Mononuclear cell (primary cell): Measurements from ENCODE around the gene THBS2. TPM values are rescaled to one million over a fixed set of nuclear protein-coding genes. Genes with fewer than 3 reads are reported as not detected.
"Not testable (repeated sequence)": the region's sequence is repeated elsewhere in the genome, so short reads cannot be mapped to it uniquely, and the experiment has no call there.

ENCODE experiments used
- H3K27me3 ChIP-seq: 2 replicates; pipeline ENCODE4 v1.6.0; 2011; ENCODE audit warnings: low read length, control low read depth; ENCODE audit not compliant: insufficient read depth
- H3K4me1 ChIP-seq: 2 replicates; pipeline ENCODE4 v1.5.1; 2011; ENCODE audit warnings: mild to moderate bottlenecking, low read length, control low read depth; ENCODE audit not compliant: insufficient read depth
- H3K4me3 ChIP-seq: 2 replicates; pipeline ENCODE4 v1.5.1; 2011; ENCODE audit warnings: mild to moderate bottlenecking, low read length, moderate library complexity
- H3K9me3 ChIP-seq: 2 replicates; pipeline ENCODE4 v1.5.1; 2011; ENCODE audit warnings: low read depth, mild to moderate bottlenecking, control low read depth, low read length
- total RNA-seq: library from RNA; depleted of rRNA; stranded (reverse); fragments of >200 nt; gene quantifications from one replicate; pipeline ENCODE4 v1.2.3, GENCODE V29; 2012

Gene THBS2
- total RNA-seq, 1 donor, result under 0.01 TPM

GRCh38 chr6:169186496-169187169 lies 67.0 kb downstream of the THBS2 start:
- H3K9me3 ChIP-seq, result no peaks in the 10 kb centered on the region
- no peaks in the 10 kb centered on the region for H3K4me1 ChIP-seq
- no peaks in the 10 kb centered on the region for H3K27me3 ChIP-seq
- no peak overlapping the region for H3K4me3 ChIP-seq

DNA sequence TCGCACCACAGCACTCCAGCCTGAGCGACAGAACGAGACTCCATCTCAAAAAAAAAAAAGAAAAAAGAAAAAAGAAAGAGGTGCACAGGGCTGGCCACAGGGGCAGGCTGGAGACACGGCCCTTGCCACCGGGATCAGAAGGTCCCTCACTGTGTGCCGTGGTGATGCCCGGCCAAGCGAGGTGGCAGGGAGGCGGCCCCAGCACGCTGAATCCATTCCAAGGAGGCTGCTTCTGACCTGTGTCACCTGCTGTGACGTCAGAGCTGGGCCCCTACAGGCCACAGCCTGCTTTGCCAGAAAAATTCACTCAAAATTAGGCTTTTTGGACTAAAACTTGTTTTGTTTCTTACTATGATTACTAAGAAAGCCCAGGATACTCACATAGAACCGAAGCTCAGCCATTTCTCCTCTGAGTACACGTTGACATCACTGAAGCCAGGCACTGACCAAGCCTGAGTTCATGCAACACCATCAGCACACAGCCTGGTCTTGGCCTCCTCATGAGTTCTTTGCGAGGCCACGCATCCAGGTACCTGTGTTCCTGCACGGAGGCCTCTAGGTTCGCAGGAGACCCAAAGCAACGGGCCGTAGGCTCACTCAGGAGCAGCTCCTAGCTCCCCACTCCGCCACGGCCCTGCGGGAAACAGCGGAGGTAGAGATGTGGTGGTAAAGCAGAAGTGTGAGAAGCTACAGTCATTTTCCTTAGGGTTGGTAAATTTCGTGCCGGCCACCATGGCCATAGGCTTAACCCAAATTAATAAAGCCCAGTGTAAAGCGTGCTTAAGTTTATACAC lies 67.8 kb downstream of the THBS2 start:
- Histone ChIP-seq H3K4me1 (no peaks in the 10 kb centered on the region), H3K9me3 (no peaks in the 10 kb centered on the region), H3K4me3 (no peak overlapping the region), H3K27me3 (no peaks in the 10 kb centered on the region)

DNA sequence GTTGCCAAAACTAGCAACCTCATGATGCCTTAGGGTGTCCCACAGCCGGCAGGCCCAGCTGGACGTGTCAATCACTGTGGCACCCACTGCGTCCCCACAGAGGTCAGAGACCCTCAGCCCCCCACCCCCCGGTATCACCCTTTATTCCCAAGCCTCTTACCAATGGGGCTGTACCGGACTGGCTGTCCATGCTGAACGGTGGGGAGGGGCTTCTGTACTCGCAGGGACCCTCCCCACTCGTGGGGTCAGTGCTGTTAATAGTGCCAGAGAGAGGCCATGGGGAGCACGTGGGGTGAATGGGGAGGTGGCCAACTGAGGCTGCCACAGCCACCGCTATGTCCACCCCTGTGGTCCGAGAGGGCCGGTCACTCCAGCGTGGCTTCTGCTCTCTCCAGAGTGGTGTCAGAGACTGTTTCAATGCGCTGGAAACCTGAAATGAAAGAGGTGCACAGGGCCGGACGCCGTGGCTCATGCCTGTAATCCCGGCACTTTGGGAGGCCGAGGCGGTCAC lies 68.6 kb downstream of the THBS2 start:
- Histone ChIP-seq H3K4me1 (no peaks in the 10 kb centered on the region), H3K27me3 (no peaks in the 10 kb centered on the region), H3K4me3 (no peak overlapping the region), H3K9me3 (no peaks in the 10 kb centered on the region)

DNA sequence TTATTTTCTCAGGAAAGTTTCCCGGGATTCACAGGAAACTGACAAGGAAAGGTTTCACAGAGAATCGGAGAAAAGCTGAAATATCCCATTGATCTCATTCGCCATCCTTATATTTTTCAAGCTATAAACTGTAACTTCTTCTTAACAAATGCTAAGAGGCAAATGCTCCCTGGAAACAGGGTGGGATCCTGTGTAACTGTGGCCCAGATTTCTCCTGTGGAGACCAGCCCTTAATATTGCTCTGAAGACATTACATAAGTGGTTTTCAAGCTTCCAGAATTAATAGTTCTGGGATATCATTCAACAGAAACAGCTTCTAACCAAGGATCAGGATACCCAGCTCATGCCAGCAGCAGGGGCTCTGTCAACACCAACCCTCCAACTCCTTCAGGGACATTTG lies 69.2 kb downstream of the THBS2 start:
- no peaks in the 10 kb centered on the region for H3K4me1 ChIP-seq
- H3K4me3 ChIP-seq, result no peak overlapping the region
- H3K9me3 ChIP-seq, result no peaks in the 10 kb centered on the region
- no peaks in the 10 kb centered on the region for H3K27me3 ChIP-seq

DNA sequence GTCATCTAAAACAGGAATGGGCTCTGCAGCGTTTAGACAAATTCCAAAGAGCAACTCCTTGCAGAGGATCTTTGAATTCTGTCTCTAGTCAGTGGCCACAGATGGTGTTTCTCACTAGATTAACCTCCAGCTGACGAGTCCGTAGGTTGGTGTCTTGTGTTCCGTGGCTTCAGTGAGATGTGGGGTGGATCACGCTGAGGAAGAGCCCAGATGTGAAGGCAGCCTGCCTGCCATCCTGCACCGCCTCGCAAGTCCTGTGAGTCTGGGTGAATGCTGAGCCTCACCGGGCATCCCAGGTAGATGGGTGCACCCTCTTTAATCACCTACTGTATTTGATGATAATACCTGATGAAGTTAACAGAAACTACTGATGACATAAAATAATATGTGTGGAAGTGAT lies 70.4 kb downstream of the THBS2 start:
- Histone ChIP-seq H3K27me3 (no peaks in the 10 kb centered on the region), H3K4me1 (no peaks in the 10 kb centered on the region), H3K9me3 (no peaks in the 10 kb centered on the region), H3K4me3 (no peak overlapping the region)

- H3K4me1 ChIP-seq, H3K4me3 ChIP-seq, H3K27me3 ChIP-seq, H3K9me3 ChIP-seq: not testable (repeated sequence)
Observed at GRCh38 chr6:169179831-169180230, 73.8 kb downstream of the THBS2 start.

- Histone ChIP-seq H3K4me3 (no peak overlapping the region), H3K9me3 (no peaks in the 10 kb centered on the region), H3K27me3 (no peaks in the 10 kb centered on the region), H3K4me1 (no peaks in the 10 kb centered on the region)
Observed at GRCh38 chr6:169177516-169178166, 76.0 kb downstream of the THBS2 start.

GRCh38 chr6:169176361-169176991 lies 77.2 kb downstream of the THBS2 start:
- Histone ChIP-seq H3K9me3 (no peaks in the 10 kb centered on the region), H3K4me3 (no peak overlapping the region), H3K4me1 (no peaks in the 10 kb centered on the region), H3K27me3 (no peaks in the 10 kb centered on the region)

DNA sequence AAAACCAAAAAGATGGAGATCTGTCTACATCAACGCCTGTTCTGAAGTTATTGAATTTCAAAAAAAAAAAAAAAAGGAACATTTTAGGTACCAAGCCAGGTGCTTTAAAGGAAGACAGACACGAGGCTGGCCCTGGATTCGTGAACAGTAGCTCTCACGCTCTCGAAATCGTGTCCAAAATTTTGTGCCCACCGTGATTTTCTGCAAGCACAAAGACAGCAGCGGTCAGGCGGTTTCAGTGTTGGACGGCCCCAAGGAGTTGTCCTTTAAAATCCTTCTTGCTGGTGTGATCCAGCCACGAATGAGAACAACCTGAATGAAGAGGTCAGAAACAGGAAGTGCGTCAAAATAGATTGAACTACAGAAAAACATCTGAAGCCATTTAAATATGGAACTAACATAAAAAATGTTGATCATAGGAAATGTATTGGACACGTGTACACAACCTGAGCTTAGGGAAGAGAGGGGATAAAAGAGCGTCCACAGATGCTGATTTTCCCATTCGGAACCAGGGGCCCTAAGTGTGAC lies 78.2 kb downstream of the THBS2 start:
- H3K9me3 ChIP-seq, result no peaks in the 10 kb centered on the region
- H3K27me3 ChIP-seq, result no peaks in the 10 kb centered on the region
- H3K4me1 ChIP-seq, result no peaks in the 10 kb centered on the region
- no peak overlapping the region for H3K4me3 ChIP-seq

DNA sequence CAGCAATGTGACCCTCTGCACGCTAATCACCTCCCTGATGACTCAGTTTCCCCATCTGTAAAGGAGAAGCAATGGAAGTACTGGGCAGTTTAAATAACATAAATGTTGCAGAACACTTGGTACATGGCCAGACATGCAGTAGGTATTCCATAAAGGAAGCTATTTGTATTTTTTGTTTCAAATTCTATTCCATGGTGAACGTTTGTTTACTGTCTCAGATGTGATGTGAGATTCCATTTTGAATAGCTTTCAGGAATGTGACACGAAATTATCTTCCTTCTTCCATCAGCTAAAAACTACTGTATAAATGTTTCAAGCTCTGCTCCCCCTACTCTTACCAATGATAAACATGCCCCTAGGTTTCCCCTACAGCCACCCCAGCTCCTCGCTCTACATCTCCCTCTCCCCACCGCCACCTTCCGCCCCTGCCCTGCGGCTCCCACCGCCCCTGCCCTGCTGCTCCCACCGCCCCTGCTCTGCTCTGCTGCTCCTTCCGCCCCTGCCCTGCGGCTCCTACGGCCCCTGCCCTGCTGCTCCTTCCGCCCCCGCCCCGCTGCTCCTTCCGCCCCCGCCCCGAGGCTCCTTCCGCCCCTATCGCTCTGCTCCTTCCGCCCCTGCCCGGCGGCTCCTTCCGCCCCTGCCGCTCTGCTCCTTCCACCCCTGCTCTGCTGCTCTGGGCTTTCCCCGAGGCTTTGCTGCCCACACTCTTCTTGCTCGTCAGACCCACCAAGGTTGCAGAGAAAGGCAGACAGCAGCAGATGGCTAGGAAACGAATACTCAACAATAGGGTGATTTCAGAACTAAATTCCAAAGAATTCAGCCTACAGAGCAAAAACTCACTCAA lies 78.9 kb downstream of the THBS2 start:
- Histone ChIP-seq H3K4me1 (no peaks in the 10 kb centered on the region), H3K9me3 (no peaks in the 10 kb centered on the region), H3K4me3 (no peak overlapping the region), H3K27me3 (no peaks in the 10 kb centered on the region)

DNA sequence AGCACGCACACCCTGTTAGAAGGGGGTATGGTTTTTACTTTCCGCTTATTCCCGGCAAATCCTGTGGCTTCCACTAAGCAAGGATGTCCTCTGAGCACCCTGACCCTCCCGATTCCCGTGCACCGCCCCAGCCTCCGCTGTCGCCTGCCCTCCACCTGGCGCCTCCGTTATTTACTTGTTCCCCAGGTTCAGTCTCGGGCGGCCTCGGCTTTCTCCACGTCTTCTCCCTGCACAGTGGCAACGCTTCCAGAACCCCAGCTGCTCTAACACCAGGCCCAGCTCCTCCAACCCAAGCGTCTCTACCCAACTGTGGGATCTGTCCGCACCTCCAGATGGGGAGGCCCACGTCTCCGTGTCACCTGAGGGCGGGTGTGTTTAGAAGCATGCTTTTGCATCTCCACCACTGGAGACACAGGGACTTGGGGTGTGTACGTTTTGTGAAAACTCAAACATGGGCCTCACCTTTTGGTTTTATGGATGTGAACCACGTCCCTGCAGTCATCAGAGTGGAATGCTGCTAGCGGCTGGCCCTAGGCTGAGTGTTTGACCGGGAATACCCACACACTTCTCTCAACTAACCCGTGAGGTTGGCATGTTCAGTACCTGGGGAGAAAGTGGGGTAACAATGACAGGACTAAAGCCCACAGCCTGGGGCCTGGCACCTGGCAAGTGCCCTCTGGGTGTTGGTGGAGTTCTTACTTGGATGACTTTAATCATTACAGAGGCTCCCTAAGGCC lies 79.9 kb downstream of the THBS2 start:
- Histone ChIP-seq H3K9me3 (no peaks in the 10 kb centered on the region), H3K4me1 (no peaks in the 10 kb centered on the region), H3K27me3 (no peaks in the 10 kb centered on the region), H3K4me3 (no peak overlapping the region)

GRCh38 chr6:169172946-169173345 lies 80.7 kb downstream of the THBS2 start:
- Histone ChIP-seq H3K9me3 (no peaks in the 10 kb centered on the region), H3K4me3 (no peak overlapping the region), H3K4me1 (no peaks in the 10 kb centered on the region), H3K27me3 (no peaks in the 10 kb centered on the region)

DNA sequence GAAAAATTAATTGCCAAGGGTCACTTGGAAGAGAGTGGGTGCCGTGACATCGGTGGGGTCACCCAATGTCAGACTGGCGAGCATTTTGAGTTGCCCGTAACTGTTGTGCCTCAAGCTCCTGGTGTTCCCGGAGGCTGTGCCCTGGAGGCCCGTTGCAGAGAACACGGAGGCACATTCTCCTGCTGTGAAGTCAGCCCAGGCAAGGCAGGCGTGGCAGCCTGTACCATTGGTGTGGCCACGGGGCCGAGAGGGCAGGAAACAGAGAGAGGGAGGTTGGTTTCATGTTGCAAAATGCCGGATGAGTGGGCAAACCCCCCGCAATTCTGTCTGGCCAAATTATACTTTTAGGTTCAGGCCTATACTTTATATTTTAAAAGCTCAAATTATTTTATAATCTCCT lies 81.2 kb downstream of the THBS2 start:
- no peaks in the 10 kb centered on the region for H3K27me3 ChIP-seq
- no peaks in the 10 kb centered on the region for H3K4me1 ChIP-seq
- H3K9me3 ChIP-seq, result no peaks in the 10 kb centered on the region
- H3K4me3 ChIP-seq, result no peak overlapping the region

- Histone ChIP-seq H3K4me3 (no peak overlapping the region), H3K9me3 (no peaks in the 10 kb centered on the region), H3K4me1 (no peaks in the 10 kb centered on the region), H3K27me3 (no peaks in the 10 kb centered on the region)
Observed at GRCh38 chr6:169171951-169172350, 81.7 kb downstream of the THBS2 start.
